IMR-90 (cell line): ENCODE results near the gene MACF1. TPM values are rescaled to one million over a fixed set of nuclear protein-coding genes. Genes with fewer than 3 reads are reported as not detected.

Experiments used
- ATAC-seq: fragments of 200-7000 bp; cut with Tn5 transposase; 2 replicates; pipeline ENCODE4 v1.9.1; 2020; ENCODE audit warnings: low read depth, mild to moderate bottlenecking, moderate library complexity
- BruUV-seq: library from RNA; stranded (reverse); fragments of 400-500 nt; replicated peaks from 2 replicates; lab custom pipeline; 2021; lab: Mats Ljungman, UMichigan
- CTCF ChIA-PET: fragments of 300-600 bp; formaldehyde crosslinking; extraction: SDS; loops from one replicate; lab custom pipeline; 2021; ENCODE audit warnings: antibody characterized with exemption; lab: Yijun Ruan, JAX
- POLR2A ChIA-PET: fragments of 300-600 bp; sonication (Branson Sonifier 250); formaldehyde crosslinking; loops from one replicate; lab custom pipeline; 2022; ENCODE audit warnings: antibody characterized with exemption; ENCODE audit not compliant: unreplicated experiment; lab: Charles Lee
- DNase-seq: peaks from one replicate; pipeline ENCODE4 v3.0.0; 2013
- H2AFZ ChIP-seq: replicated peaks from 2 replicates; pipeline ENCODE3; 2013; ENCODE audit warnings: low read length, mild to moderate bottlenecking; ENCODE audit not compliant: poor library complexity
- H2AK5ac ChIP-seq: 2 replicates; pipeline ENCODE4 v1.6.1; 2013; ENCODE audit warnings: low read depth, low read length, inconsistent platforms
- H2AK9ac ChIP-seq: replicated peaks from 2 replicates; pipeline ENCODE3; 2013; ENCODE audit warnings: mild to moderate bottlenecking, low read depth, low read length, moderate library complexity; ENCODE audit not compliant: poor library complexity
- H2BK120ac ChIP-seq: 2 replicates; pipeline ENCODE4 v1.6.1; 2013; ENCODE audit warnings: low read depth, low read length, inconsistent platforms
- H2BK15ac ChIP-seq: 3 replicates; pipeline ENCODE4 v1.6.1; 2013; ENCODE audit warnings: low read depth, low read length, inconsistent platforms
- H2BK20ac ChIP-seq: 2 replicates; pipeline ENCODE4 v1.6.1; 2013; ENCODE audit warnings: low read depth, mild to moderate bottlenecking, inconsistent platforms, low read length, moderate library complexity
- H2BK5ac ChIP-seq: 2 replicates; pipeline ENCODE4 v1.6.1; 2013; ENCODE audit warnings: mild to moderate bottlenecking, low read depth, low read length, inconsistent platforms; ENCODE audit not compliant: poor library complexity, severe bottlenecking
- H3K14ac ChIP-seq: replicated peaks from 2 replicates; pipeline ENCODE4 v1.6.1; 2013; ENCODE audit warnings: low read depth, low read length, inconsistent platforms
- H3K18ac ChIP-seq: 2 replicates; pipeline ENCODE4 v1.6.1; 2013; ENCODE audit warnings: low read depth, low read length, control low read depth
- H3K23ac ChIP-seq: 2 replicates; pipeline ENCODE4 v1.6.1; 2013; ENCODE audit warnings: low read depth, low read length, inconsistent platforms
- H3K27ac ChIP-seq: 2 replicates; pipeline ENCODE4 v1.5.1; 2013; ENCODE audit warnings: mild to moderate bottlenecking, control low read depth, low read length; ENCODE audit not compliant: insufficient read depth
- H3K27me3 ChIP-seq: 2 replicates; pipeline ENCODE4 v1.6.1; 2013; ENCODE audit warnings: low read length; ENCODE audit not compliant: control insufficient read depth, insufficient read depth
- H3K36me3 ChIP-seq: 2 replicates; pipeline ENCODE4 v1.6.1; 2013; ENCODE audit warnings: low read length, mixed read lengths; ENCODE audit not compliant: control insufficient read depth, insufficient read depth
- H3K4ac ChIP-seq: 2 replicates; pipeline ENCODE4 v1.6.1; 2013; ENCODE audit warnings: low read depth, low read length, inconsistent platforms
- H3K4me1 ChIP-seq: 2 replicates; pipeline ENCODE4 v1.6.1; 2013; ENCODE audit warnings: low read length, mixed read lengths; ENCODE audit not compliant: control insufficient read depth, insufficient read depth
- H3K4me2 ChIP-seq: 2 replicates; pipeline ENCODE4 v1.6.1; 2013; ENCODE audit warnings: low read depth, mild to moderate bottlenecking, control low read depth, low read length, moderate library complexity
- H3K4me3 ChIP-seq: 2 replicates; pipeline ENCODE4 v1.5.1; 2013; ENCODE audit warnings: low read depth, mild to moderate bottlenecking, control low read depth, low read length, moderate library complexity; ENCODE audit not compliant: insufficient read depth
- H3K56ac ChIP-seq: 2 replicates; pipeline ENCODE4 v1.6.1; 2013; ENCODE audit warnings: low read length, inconsistent platforms; ENCODE audit not compliant: insufficient read depth; ENCODE audit errors: extremely low read depth
- H3K79me1 ChIP-seq, 2 experiments: 2 replicates each; pipeline ENCODE4 v1.6.1; 2013; ENCODE audit warnings: low read length in 2 of 2, inconsistent platforms in 1 of 2, low read depth in 1 of 2
- H3K9ac ChIP-seq: 2 replicates; pipeline ENCODE4 v1.6.1; 2013; ENCODE audit warnings: low read depth, low read length, control low read depth
- H3K9me1 ChIP-seq: 2 replicates; pipeline ENCODE4 v1.6.1; 2013; ENCODE audit warnings: low read length, inconsistent platforms; ENCODE audit not compliant: insufficient read depth
- H3K9me3 ChIP-seq: 2 replicates; pipeline ENCODE4 v1.6.1; 2013; ENCODE audit warnings: low read length; ENCODE audit not compliant: control insufficient read depth, insufficient read depth
- H4K20me1 ChIP-seq: 2 replicates; pipeline ENCODE4 v1.6.1; 2013; ENCODE audit warnings: low read length, inconsistent platforms; ENCODE audit not compliant: insufficient read depth
- H4K5ac ChIP-seq: 2 replicates; pipeline ENCODE4 v1.6.1; 2013; ENCODE audit warnings: mild to moderate bottlenecking, low read depth, low read length, control low read depth
- H4K8ac ChIP-seq, 2 experiments: 2 replicates each; pipeline ENCODE4 v1.6.1; 2013; ENCODE audit warnings: low read depth in 2 of 2, low read length in 2 of 2, control low read depth in 1 of 2, inconsistent platforms in 1 of 2
- H4K91ac ChIP-seq: 2 replicates; pipeline ENCODE4 v1.6.1; 2013; ENCODE audit warnings: low read depth, low read length, inconsistent platforms; ENCODE audit not compliant: insufficient read depth
- BHLHE40 ChIP-seq: fragments of 150-350 bp; IDR thresholded peaks from 2 replicates; pipeline ENCODE4 v1.6.1; 2016; ENCODE audit warnings: mild to moderate bottlenecking, low read depth, low read length
- CEBPB ChIP-seq: IDR thresholded peaks from 2 replicates; pipeline ENCODE4 v1.6.1; 2012; ENCODE audit warnings: low read depth, low read length, improper control_type of control experiment
- CHD1 ChIP-seq: IDR thresholded peaks from 2 replicates; pipeline ENCODE4 v1.6.1; 2012; ENCODE audit warnings: low read depth, low read length, improper control_type of control experiment
- FOS ChIP-seq: fragments of 150-350 bp; IDR thresholded peaks from 2 replicates; pipeline ENCODE4 v1.6.1; 2016; ENCODE audit warnings: low read depth, low read length
- MAFK ChIP-seq: IDR thresholded peaks from 2 replicates; pipeline ENCODE4 v1.6.1; 2012; ENCODE audit warnings: low read depth, low read length, improper control_type of control experiment
- MAZ ChIP-seq: IDR thresholded peaks from 2 replicates; pipeline ENCODE4 v1.6.1; 2012; ENCODE audit warnings: low read depth, mild to moderate bottlenecking, low read length, improper control_type of control experiment, moderate library complexity, borderline replicate concordance
- MXI1 ChIP-seq: IDR thresholded peaks from 2 replicates; pipeline ENCODE4 v1.6.1; 2012; ENCODE audit warnings: low read depth, mild to moderate bottlenecking, low read length, moderate library complexity, borderline replicate concordance
- NFE2L2 ChIP-seq: fragments of 150-350 bp; IDR thresholded peaks from 2 replicates; pipeline ENCODE4 v1.6.1; 2016; ENCODE audit warnings: low read depth, mild to moderate bottlenecking, low read length
- POLR2A ChIP-seq: IDR thresholded peaks from 2 replicates; pipeline ENCODE4 v1.6.1; 2012; ENCODE audit warnings: mild to moderate bottlenecking, low read depth, low read length
- RAD21 ChIP-seq: IDR thresholded peaks from 2 replicates; pipeline ENCODE4 v1.6.1; 2012; ENCODE audit warnings: low read length, improper control_type of control experiment
- RCOR1 ChIP-seq: IDR thresholded peaks from 2 replicates; pipeline ENCODE4 v1.6.1; 2012; ENCODE audit warnings: mild to moderate bottlenecking, low read length, improper control_type of control experiment; ENCODE audit not compliant: insufficient replicate concordance
- RFX5 ChIP-seq: IDR thresholded peaks from 2 replicates; pipeline ENCODE4 v1.8.0; 2012; ENCODE audit warnings: low read depth, mild to moderate bottlenecking, low read length, moderate library complexity
- SMC3 ChIP-seq: fragments of 150-350 bp; IDR thresholded peaks from 2 replicates; pipeline ENCODE4 v1.6.1; 2016; ENCODE audit warnings: low read depth, mild to moderate bottlenecking, antibody characterized with exemption, low read length, moderate library complexity
- WGBS, 2 experiments: methylation state at CpG; one replicate each; pipeline versions ENCODE4 v1.1.5 to v1.1.7; 2013; ENCODE audit warnings: missing lambda C conversion rate in 2 of 2; ENCODE audit not compliant: insufficient read length in 1 of 2; ENCODE audit errors: extremely low coverage in 2 of 2; 5-methylcytosine and 5-hydroxymethylcytosine counted together
- dilution Hi-C: fragments of 300-500 bp; cut with HindIII; formaldehyde crosslinking; loops from one replicate; pipeline ENCODE4 v1.14.3; 2018; ENCODE audit warnings: low sequenced_read_pairs; ENCODE audit not compliant: unreplicated experiment
- in situ Hi-C: fragments of 300-500 bp; cut with MboI; formaldehyde crosslinking; loops from 3 replicates; pipeline ENCODE4 v1.14.3; 2019; ENCODE audit warnings: low sequenced_read_pairs, inconsistent platforms, mixed read lengths
- intact Hi-C: fragments of 100-400 bp; cut with micrococcal nuclease; formaldehyde crosslinking; loops from 2 replicates; pipeline ENCODE4 v1.10.0; 2022
- polyA plus RNA-seq, 3 experiments: library from polyadenylated mRNA; depleted of rRNA; stranded (reverse); fragments of >200 nt; gene quantifications; 2 replicates each; pipeline ENCODE4 v1.2.3, GENCODE V29; 2012; ENCODE audit warnings: low replicate concordance in 1 of 3
- total RNA-seq: library from RNA; depleted of rRNA; stranded (reverse); fragments of >200 nt; gene quantifications from 2 replicates; pipeline ENCODE4 v1.2.3, GENCODE V29; 2012
- TF ChIP-seq, protein P1 (sequence below): fragments of 150-350 bp; IDR thresholded peaks from 2 replicates; pipeline ENCODE4 v1.6.1; 2017; ENCODE audit warnings: mild to moderate bottlenecking, antibody characterized with exemption, low read length, low read depth
- TF ChIP-seq, protein P2 (sequence below): fragments of 150-350 bp; IDR thresholded peaks from 2 replicates; pipeline ENCODE4 v1.6.1; 2016; ENCODE audit warnings: low read depth, mild to moderate bottlenecking, low read length, moderate library complexity, borderline replicate concordance
- TF ChIP-seq, protein P3 (sequence below): conservative IDR thresholded peaks from 2 replicates; pipeline ENCODE4 v1.5.1; 2012; ENCODE audit warnings: mild to moderate bottlenecking, low read depth, low read length, improper control_type of control experiment

MACF1 gene
- total and polyA plus RNA-seq, 2 of the 4 experiments (the other 2 are of a cell fraction): 67.6 to 369 TPM

GRCh38 chr1:39293375-39294070 is 89.0 kb downstream of the MACF1 start:
- ATAC-seq: no peak
- Histone ChIP-seq H2BK20ac (no peak overlapping the region), H2BK15ac (no peak overlapping the region), H3K18ac (no peak overlapping the region), H4K20me1 (peaks cover 15% of the 10 kb centered on the region; the same call in 1 of the 2 replicates), H3K9ac (no peak overlapping the region), H3K27me3 (no peaks in the 10 kb centered on the region), H3K9me3 (no peaks in the 10 kb centered on the region), H3K27ac (no peak overlapping the region), H3K4ac (no peak overlapping the region), H2BK120ac (no peak overlapping the region), H3K4me1 (peaks cover 3% of the 10 kb centered on the region), H3K23ac (no peak overlapping the region), H2AK9ac (no peak overlapping the region), H4K91ac (no peak overlapping the region), H2BK5ac (no peak overlapping the region), H3K9me1 (peaks cover 8% of the 10 kb centered on the region), H3K14ac (no peak overlapping the region), H3K79me1 (peaks cover 19 to 40% of the 10 kb centered on the region in 2 experiments), H4K8ac (no peak overlapping the region), H2AK5ac (no peak overlapping the region), H3K4me2 (no peak overlapping the region), H3K36me3 (peaks cover 41% of the 10 kb centered on the region), H4K5ac (no peak overlapping the region), H2AFZ (no peak overlapping the region), H3K4me3 (no peak overlapping the region), H3K56ac (no peak overlapping the region)
- WGBS, 2 experiments: no CpG with 5 or more reads among the region's 3 CpGs
- TF ChIP-seq, protein P1, sequence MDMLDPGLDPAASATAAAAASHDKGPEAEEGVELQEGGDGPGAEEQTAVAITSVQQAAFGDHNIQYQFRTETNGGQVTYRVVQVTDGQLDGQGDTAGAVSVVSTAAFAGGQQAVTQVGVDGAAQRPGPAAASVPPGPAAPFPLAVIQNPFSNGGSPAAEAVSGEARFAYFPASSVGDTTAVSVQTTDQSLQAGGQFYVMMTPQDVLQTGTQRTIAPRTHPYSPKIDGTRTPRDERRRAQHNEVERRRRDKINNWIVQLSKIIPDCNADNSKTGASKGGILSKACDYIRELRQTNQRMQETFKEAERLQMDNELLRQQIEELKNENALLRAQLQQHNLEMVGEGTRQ: no peak
- no peak for TF ChIP-seq RFX5
- TF ChIP-seq MAZ: no peak
- no peak for TF ChIP-seq SMC3
- TF ChIP-seq RCOR1: no peak
- no peak for TF ChIP-seq BHLHE40
- no peak for TF ChIP-seq NFE2L2
- no peak for TF ChIP-seq POLR2A
- TF ChIP-seq FOS: no peak
- TF ChIP-seq, protein P2, sequence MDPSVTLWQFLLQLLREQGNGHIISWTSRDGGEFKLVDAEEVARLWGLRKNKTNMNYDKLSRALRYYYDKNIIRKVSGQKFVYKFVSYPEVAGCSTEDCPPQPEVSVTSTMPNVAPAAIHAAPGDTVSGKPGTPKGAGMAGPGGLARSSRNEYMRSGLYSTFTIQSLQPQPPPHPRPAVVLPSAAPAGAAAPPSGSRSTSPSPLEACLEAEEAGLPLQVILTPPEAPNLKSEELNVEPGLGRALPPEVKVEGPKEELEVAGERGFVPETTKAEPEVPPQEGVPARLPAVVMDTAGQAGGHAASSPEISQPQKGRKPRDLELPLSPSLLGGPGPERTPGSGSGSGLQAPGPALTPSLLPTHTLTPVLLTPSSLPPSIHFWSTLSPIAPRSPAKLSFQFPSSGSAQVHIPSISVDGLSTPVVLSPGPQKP: no peak
- TF ChIP-seq RAD21: no peak
- TF ChIP-seq CHD1: no peak
- no peak for TF ChIP-seq MAFK
- no peak for TF ChIP-seq MXI1
- TF ChIP-seq CEBPB: no peak
- TF ChIP-seq, protein P3, sequence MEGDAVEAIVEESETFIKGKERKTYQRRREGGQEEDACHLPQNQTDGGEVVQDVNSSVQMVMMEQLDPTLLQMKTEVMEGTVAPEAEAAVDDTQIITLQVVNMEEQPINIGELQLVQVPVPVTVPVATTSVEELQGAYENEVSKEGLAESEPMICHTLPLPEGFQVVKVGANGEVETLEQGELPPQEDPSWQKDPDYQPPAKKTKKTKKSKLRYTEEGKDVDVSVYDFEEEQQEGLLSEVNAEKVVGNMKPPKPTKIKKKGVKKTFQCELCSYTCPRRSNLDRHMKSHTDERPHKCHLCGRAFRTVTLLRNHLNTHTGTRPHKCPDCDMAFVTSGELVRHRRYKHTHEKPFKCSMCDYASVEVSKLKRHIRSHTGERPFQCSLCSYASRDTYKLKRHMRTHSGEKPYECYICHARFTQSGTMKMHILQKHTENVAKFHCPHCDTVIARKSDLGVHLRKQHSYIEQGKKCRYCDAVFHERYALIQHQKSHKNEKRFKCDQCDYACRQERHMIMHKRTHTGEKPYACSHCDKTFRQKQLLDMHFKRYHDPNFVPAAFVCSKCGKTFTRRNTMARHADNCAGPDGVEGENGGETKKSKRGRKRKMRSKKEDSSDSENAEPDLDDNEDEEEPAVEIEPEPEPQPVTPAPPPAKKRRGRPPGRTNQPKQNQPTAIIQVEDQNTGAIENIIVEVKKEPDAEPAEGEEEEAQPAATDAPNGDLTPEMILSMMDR: no peak
- no TSS peak for BruUV-seq
- ChIA-PET POLR2A (no interaction called here), CTCF (no interaction called here)
- in situ Hi-C loops: no loop called here
- peak; percentile 43 for DNase-seq
- intact Hi-C loops: no loop called here
- dilution Hi-C loops: no loop called here
